ENCODE measurements around the gene PPP1R1A. TPM values are rescaled to one million over a fixed set of nuclear protein-coding genes. Genes with fewer than 3 reads are reported as not detected.

Gene PPP1R1A, protein sequence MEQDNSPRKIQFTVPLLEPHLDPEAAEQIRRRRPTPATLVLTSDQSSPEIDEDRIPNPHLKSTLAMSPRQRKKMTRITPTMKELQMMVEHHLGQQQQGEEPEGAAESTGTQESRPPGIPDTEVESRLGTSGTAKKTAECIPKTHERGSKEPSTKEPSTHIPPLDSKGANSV
- 6.6 and 9.2 TPM in 2 replicates for total RNA-seq (2014; rRNA removed; shearing (Covaris generic); ENCODE audit: low replicate concordance)

GRCh38 chr12:54588110-54588889 is at the start of gene PPP1R1A:
Gene PPP1R1A, minus strand, starts transcription at chr12:54588659. Its CDS starts 171 bp downstream, at chr12:54588488.
- no peak for DNase-seq (ENCODE audit: low read depth)
- in situ Hi-C loops (cut with HindIII; ENCODE audit: low pct_unique_long_range_greater_than_20kb, low sequenced_read_pairs): no loop called here

GRCh38 chr12:54634795-54635194 is 46.3 kb upstream of the PPP1R1A start, which contains the start of gene LACRT:
Gene LACRT, minus strand, starts transcription at chr12:54634895. Its CDS starts 54 bp downstream, at chr12:54634841.
- in situ Hi-C loops (cut with HindIII; ENCODE audit: low pct_unique_long_range_greater_than_20kb, low sequenced_read_pairs): no loop called here
- no peak for DNase-seq (ENCODE audit: low read depth)

DNA sequence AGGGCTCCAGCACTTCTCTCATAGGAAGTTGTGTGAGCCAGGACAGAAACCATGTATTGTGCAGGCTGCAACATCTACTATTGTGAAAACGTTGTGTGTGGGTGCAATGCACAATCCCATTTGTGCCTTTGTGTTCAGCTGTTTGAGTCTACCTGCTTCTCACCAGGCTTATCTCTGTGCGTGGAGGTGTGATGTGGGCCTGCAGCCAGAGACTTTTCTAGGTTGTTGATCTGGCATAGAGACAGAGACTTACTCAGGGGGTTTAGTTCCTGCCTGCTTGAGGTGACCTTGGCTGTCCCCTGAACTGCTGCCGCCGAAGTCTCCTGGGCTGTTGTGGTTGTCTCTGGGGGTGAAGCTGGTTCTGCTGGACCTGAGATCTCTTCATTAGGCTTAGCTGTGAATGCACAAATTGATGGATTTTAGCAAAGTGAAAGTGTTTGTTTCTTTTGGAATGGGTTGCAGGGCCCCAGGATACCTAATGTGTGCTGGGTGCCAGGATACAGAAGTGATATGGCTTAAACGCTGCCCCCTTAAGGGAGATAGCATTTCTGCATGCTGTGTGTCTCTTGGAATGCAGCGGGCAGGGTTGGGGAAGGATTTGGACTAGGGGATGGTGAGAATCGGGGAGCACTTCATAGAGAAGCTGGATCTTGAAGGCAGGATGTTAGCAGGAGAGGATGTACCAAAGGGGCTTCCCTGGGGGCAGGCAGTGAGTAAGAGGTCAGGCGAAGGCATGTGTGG is 43.7 kb upstream of the PPP1R1A start:
- in situ Hi-C loops (cut with HindIII; ENCODE audit: low pct_unique_long_range_greater_than_20kb, low sequenced_read_pairs): no loop called here

DNA sequence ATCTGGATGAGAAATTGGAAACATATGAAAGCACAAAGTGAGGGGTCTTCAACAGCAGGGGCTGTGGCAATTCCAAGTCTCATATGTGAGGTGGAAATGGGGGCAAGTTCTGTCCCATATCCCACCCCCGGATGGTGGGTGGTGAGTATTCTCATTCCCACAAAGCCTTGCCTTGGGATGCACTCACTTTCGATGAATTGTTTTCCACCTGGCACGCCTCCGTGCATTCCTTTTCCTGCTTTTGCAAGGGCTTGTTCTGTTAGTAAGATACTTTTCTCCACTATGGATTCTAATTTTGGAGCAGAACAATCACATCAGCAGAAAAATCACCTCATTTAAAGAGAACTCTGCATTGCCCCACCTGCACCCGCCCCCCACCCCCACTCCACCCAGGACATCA is 43.1 kb upstream of the PPP1R1A start:
- in situ Hi-C loops (cut with HindIII; ENCODE audit: low pct_unique_long_range_greater_than_20kb, low sequenced_read_pairs): no loop called here

More for the DNA sequence above, 43.7 kb upstream of the PPP1R1A start:
- no peak for DNase-seq (ENCODE audit: low read depth)

DNA sequence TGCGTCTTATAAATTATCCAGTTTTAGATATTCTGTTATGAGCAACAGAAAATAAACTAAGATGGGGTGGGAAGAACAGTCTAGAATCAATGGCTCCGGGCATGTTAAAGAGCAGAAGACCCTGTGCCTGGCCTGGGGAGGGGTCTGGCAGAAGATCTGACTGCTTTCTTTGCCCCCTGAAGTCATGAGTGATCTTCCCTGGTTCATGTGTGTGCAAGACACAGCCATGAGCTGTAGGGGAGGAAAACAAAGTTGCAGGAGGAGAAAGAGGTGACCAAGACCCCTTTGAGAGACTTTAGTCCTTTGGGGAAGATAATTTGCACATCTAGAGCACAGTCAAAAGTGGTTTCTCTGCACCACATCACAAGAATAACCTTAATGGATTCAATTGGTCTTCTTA is 41.5 kb upstream of the PPP1R1A start:
- in situ Hi-C loops (cut with HindIII; ENCODE audit: low pct_unique_long_range_greater_than_20kb, low sequenced_read_pairs): no loop called here
- DNase-seq (ENCODE audit: low read depth): no peak

More for the DNA sequence above, 43.1 kb upstream of the PPP1R1A start:
- no peak for DNase-seq (ENCODE audit: low read depth)

- in situ Hi-C loops (cut with HindIII; ENCODE audit: low pct_unique_long_range_greater_than_20kb, low sequenced_read_pairs): no loop called here
Measured at GRCh38 chr12:54628186-54628846, 39.9 kb upstream of the PPP1R1A start.

GRCh38 chr12:54627304-54627703 is 38.8 kb upstream of the PPP1R1A start:
- in situ Hi-C loops (cut with HindIII; ENCODE audit: low pct_unique_long_range_greater_than_20kb, low sequenced_read_pairs): no loop called here
- no peak for DNase-seq (ENCODE audit: low read depth)

More at GRCh38 chr12:54628186-54628846, 39.9 kb upstream of the PPP1R1A start:
- DNase-seq (ENCODE audit: low read depth): no peak

- in situ Hi-C loops (cut with HindIII; ENCODE audit: low pct_unique_long_range_greater_than_20kb, low sequenced_read_pairs): no loop called here
- DNase-seq (ENCODE audit: low read depth): no peak
Measured at GRCh38 chr12:54625598-54625997, 37.1 kb upstream of the PPP1R1A start.

DNA sequence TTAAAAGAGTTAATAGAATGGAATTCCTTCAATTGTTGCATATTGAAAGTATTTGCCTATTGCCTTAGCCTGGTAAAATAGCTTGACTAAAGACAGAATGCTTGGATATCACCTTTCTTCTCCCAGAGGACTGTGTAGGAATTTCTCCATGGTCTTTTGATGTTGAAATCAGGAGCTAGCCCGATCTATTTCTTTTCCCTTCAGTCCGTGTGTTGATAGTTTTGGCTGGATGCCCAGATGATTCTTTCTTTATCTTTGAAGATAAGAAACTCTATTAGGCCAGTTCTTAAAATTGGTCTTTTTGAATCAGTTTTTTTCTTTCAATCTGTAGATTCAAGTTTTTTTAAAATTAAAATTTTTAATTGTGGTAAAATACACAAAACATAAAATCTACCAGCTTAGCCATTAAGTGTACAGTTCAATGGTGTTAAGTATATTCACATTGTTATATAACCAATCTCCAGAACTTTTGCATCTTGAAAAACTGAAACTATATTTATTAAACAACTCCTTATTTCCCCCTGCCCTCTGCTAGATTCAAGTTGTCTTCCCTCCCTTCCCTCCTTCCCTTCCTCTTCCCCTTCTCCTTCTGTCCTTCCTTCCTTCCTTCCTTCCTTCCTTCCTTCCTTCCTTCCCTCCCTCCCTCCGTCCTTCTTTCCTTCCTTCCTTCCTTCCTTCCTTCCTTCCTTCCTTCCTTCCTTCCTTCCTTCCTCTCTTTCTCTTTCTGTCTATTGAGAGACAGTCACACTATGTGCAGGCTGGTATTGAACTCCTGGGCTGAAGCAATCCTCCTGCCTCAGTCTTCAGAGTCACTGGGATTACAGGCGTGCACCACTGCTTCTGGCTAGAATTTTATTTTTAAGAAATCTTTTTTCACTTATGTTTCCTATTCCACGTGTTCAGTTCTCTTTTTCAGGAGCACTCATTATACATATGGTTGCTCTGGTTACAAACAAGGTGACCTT is 36.1 kb upstream of the PPP1R1A start:
- DNase-seq (ENCODE audit: low read depth): no peak
- in situ Hi-C loops (cut with HindIII; ENCODE audit: low pct_unique_long_range_greater_than_20kb, low sequenced_read_pairs): no loop called here

- DNase-seq (ENCODE audit: low read depth): no peak
Measured at GRCh38 chr12:54622463-54623183, 34.2 kb upstream of the PPP1R1A start.

GRCh38 chr12:54616933-54617680 is 28.6 kb upstream of the PPP1R1A start:
- DNase-seq (ENCODE audit: low read depth): no peak
- in situ Hi-C loops (cut with HindIII; ENCODE audit: low pct_unique_long_range_greater_than_20kb, low sequenced_read_pairs): no loop called here

More at GRCh38 chr12:54622463-54623183, 34.2 kb upstream of the PPP1R1A start:
- in situ Hi-C loops (cut with HindIII; ENCODE audit: low pct_unique_long_range_greater_than_20kb, low sequenced_read_pairs): no loop called here

DNA sequence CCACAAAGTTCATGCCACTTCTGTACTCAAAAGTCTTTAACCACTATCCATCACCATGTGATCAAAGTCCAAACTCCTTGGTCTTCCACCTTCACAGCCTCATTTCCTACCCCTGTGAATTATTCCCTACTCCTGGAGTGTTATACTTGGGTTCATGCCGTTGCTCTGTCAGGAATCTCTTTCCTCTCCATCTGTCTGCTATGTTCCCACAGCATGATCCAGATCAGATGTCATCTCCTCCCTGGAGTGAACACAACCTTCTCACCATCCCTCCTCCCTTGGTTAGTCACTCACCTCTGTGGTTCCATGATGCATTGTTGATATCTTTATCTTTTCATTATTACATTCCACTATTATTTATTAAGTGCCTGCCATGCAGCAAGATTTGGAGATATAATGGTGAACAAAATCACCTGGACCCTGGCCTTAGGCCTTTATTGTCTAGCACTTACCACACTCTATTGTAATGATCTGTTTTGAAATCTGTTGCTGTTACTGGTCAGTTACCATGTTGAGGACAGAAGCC is 23.8 kb upstream of the PPP1R1A start:
- in situ Hi-C loops (cut with HindIII; ENCODE audit: low pct_unique_long_range_greater_than_20kb, low sequenced_read_pairs): no loop called here
- DNase-seq (ENCODE audit: low read depth): no peak

DNA sequence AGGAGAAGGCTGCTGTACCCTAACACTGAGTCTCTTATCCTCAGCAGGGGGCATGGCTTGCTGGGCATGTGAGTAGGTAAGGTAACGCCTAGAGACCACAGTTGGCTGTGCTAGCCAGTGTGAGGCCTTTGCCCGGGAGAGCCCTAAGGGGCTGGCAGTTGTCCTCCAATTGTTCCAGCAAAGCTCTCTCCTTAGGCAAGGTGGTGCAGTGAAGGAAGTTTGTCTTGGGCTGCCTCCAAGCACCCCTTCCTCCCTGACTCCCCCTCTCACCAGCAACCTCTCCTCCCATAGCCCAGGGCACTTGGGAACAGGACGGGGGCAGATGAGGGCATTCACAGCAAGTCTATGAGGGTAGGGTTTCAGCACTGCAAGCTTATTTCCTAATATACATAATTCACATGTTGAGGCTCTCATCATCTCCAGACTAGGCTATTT is 23.3 kb upstream of the PPP1R1A start:
- no peak for DNase-seq (ENCODE audit: low read depth)
- in situ Hi-C loops (cut with HindIII; ENCODE audit: low pct_unique_long_range_greater_than_20kb, low sequenced_read_pairs): no loop called here

- DNase-seq (ENCODE audit: low read depth): no peak
- in situ Hi-C loops (cut with HindIII; ENCODE audit: low pct_unique_long_range_greater_than_20kb, low sequenced_read_pairs): no loop called here
Measured at GRCh38 chr12:54608769-54609168, 20.3 kb upstream of the PPP1R1A start.

- DNase-seq (ENCODE audit: low read depth): no peak
- in situ Hi-C loops (cut with HindIII; ENCODE audit: low pct_unique_long_range_greater_than_20kb, low sequenced_read_pairs): no loop called here
Measured at GRCh38 chr12:54608156-54608555, 19.7 kb upstream of the PPP1R1A start.

DNA sequence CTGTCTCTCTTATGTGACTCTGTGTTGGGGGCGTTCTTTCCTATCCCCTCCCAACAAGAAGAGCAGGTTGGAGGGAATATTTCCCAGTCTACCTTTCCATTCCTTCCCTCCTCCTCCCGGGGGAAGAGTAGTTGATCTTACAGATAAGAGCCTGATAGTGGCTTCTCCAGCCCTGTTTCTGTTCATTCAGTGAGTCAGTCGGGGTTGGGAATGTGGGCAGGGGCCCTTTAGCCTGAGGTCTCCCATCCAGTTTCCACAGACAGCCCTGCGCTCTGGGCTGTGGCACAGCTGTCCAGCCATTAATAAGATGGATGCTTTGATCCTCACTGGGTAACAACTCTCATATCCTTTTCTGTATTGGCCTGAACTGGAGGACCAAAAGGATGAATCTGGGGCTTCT is 18.1 kb upstream of the PPP1R1A start:
- no peak for DNase-seq (ENCODE audit: low read depth)
- in situ Hi-C loops (cut with HindIII; ENCODE audit: low pct_unique_long_range_greater_than_20kb, low sequenced_read_pairs): no loop called here
